Liver (tissue), 9 donors: ENCODE measurements around the gene CRNN. TPM values are rescaled to one million over a fixed set of nuclear protein-coding genes. Genes with fewer than 3 reads are reported as not detected.

ENCODE experiments used
- DNase-seq: peaks from one replicate; pipeline ENCODE4 v3.0.0-alpha.2; 2017; ENCODE audit warnings: low spot score
- H3K27ac ChIP-seq, 2 donors: one replicate each; pipeline ENCODE4 v1.7.0; 2013; ENCODE audit warnings: inconsistent platforms in 2 of 2, low read length in 2 of 2, control low read depth in 1 of 2, low read depth in 1 of 2, mild to moderate bottlenecking in 1 of 2
- H3K27me3 ChIP-seq, 4 donors: one replicate each; pipeline versions ENCODE4 v1.6.1 to v1.7.0; 2013; ENCODE audit warnings: low read length in 3 of 4, inconsistent platforms in 1 of 4, mild to moderate bottlenecking in 1 of 4, moderate library complexity in 1 of 4; ENCODE audit not compliant: control insufficient read depth in 4 of 4, insufficient read depth in 4 of 4
- H3K36me3 ChIP-seq, 4 donors: one replicate each; pipeline versions ENCODE4 v1.6.1 to v1.7.0; 2013; ENCODE audit warnings: low read length in 3 of 4, mild to moderate bottlenecking in 3 of 4, low read depth in 1 of 4, moderate library complexity in 1 of 4; ENCODE audit not compliant: control insufficient read depth in 4 of 4, insufficient read depth in 3 of 4
- H3K4me1 ChIP-seq, 4 donors: one replicate each; pipeline versions ENCODE4 v1.6.1 to v1.7.0; 2013; ENCODE audit warnings: low read length in 3 of 4, mild to moderate bottlenecking in 3 of 4, moderate library complexity in 1 of 4; ENCODE audit not compliant: control insufficient read depth in 4 of 4, insufficient read depth in 4 of 4
- H3K4me3 ChIP-seq, 3 donors: one replicate each; pipeline versions ENCODE4 v1.6.1 to v1.7.0; 2013; ENCODE audit warnings: low read length in 3 of 3, control low read depth in 1 of 3, low read depth in 1 of 3, mild to moderate bottlenecking in 1 of 3
- H3K9ac ChIP-seq, 2 donors: one replicate each; pipeline ENCODE4 v1.7.0; 2013; ENCODE audit warnings: low read length in 2 of 2, mild to moderate bottlenecking in 2 of 2, moderate library complexity in 2 of 2, control low read depth in 1 of 2, low read depth in 1 of 2
- H3K9me3 ChIP-seq, 4 donors: one replicate each; pipeline versions ENCODE4 v1.6.1 to v1.7.0; 2013; ENCODE audit warnings: low read length in 3 of 4; ENCODE audit not compliant: control insufficient read depth in 4 of 4
- CTCF ChIP-seq: fragments of 150-350 bp; IDR thresholded peaks from 2 replicates; pipeline ENCODE4 v1.5.1; 2017; ENCODE audit warnings: improper control_type of control experiment, low read depth, low read length; ENCODE audit not compliant: missing input control
- EGR1 ChIP-seq, 2 donors: IDR thresholded peaks; 2 replicates each; pipeline ENCODE4 v1.6.1; 2016 to 2018; ENCODE audit warnings: antibody characterized with exemption in 2 of 2, low read depth in 2 of 2
- FOXA1 ChIP-seq: IDR thresholded peaks from 2 replicates; pipeline ENCODE4 v1.6.1; 2016; ENCODE audit warnings: antibody characterized with exemption
- FOXA2 ChIP-seq: IDR thresholded peaks from 2 replicates; pipeline ENCODE4 v1.6.1; 2016; ENCODE audit warnings: antibody characterized with exemption
- GABPA ChIP-seq, 2 donors: IDR thresholded peaks in 1 of 2; conservative IDR thresholded peaks in 1 of 2; 2 replicates each; pipeline ENCODE4 v1.6.1; 2016; ENCODE audit warnings: antibody characterized with exemption in 2 of 2, mild to moderate bottlenecking in 1 of 2, moderate library complexity in 1 of 2
- HNF4A ChIP-seq, 2 donors: conservative IDR thresholded peaks; 2 replicates each; pipeline ENCODE4 v1.6.1; 2016; ENCODE audit warnings: antibody characterized with exemption in 2 of 2, mild to moderate bottlenecking in 2 of 2
- HNF4G ChIP-seq: IDR thresholded peaks from 2 replicates; pipeline ENCODE4 v1.6.1; 2016; ENCODE audit warnings: antibody characterized with exemption
- JUND ChIP-seq, 2 donors: IDR thresholded peaks; 2 replicates each; pipeline ENCODE4 v1.6.1; 2016; ENCODE audit warnings: antibody characterized with exemption in 2 of 2
- MAX ChIP-seq: IDR thresholded peaks from 2 replicates; pipeline ENCODE4 v1.6.1; 2016; ENCODE audit warnings: antibody characterized with exemption
- NR2F2 ChIP-seq: IDR thresholded peaks from 2 replicates; pipeline ENCODE4 v1.6.1; 2016; ENCODE audit warnings: antibody characterized with exemption
- RAD21 ChIP-seq, 2 donors: IDR thresholded peaks; 2 replicates each; pipeline ENCODE4 v1.6.1; 2016; ENCODE audit warnings: antibody characterized with exemption in 2 of 2, mild to moderate bottlenecking in 2 of 2
- REST ChIP-seq: IDR thresholded peaks from 2 replicates; pipeline ENCODE4 v1.6.1; 2016; ENCODE audit warnings: antibody characterized with exemption, mild to moderate bottlenecking
- RXRA ChIP-seq, 2 donors: IDR thresholded peaks; 2 replicates each; pipeline ENCODE4 v1.6.1; 2017 to 2018; ENCODE audit warnings: antibody characterized with exemption in 2 of 2, mild to moderate bottlenecking in 1 of 2
- SP1 ChIP-seq: IDR thresholded peaks from 2 replicates; pipeline ENCODE4 v1.6.1; 2018; ENCODE audit warnings: antibody characterized with exemption, mild to moderate bottlenecking
- TAF1 ChIP-seq: conservative IDR thresholded peaks from 2 replicates; pipeline ENCODE4 v1.6.1; 2016; ENCODE audit warnings: antibody characterized with exemption, mild to moderate bottlenecking
- YY1 ChIP-seq: IDR thresholded peaks from 2 replicates; pipeline ENCODE4 v1.6.1; 2016; ENCODE audit warnings: antibody characterized with exemption, mild to moderate bottlenecking
- ZBTB33 ChIP-seq: IDR thresholded peaks from 2 replicates; pipeline ENCODE4 v1.6.1; 2016; ENCODE audit warnings: antibody characterized with exemption
- WGBS: extraction: QIAGEN DNeasy Blood & Tissue Kit; methylation state at CpG from one replicate; pipeline ENCODE4 v1.1.7; 2013; 5-methylcytosine and 5-hydroxymethylcytosine counted together
- polyA plus RNA-seq, 2 donors: library from polyadenylated mRNA; stranded (reverse) in 1 of 2; unstranded in 1 of 2; fragments of 200-250 nt in 1 of 2; fragments of >200 nt in 1 of 2; fragmentation: Nextera tagmentation in 1 of 2; extraction: Ambion mirVana in 1 of 2; gene quantifications; one replicate each; pipeline versions ENCODE4 v1.2.1 to v1.2.3, GENCODE V29; 2013 to 2015
- total RNA-seq, 2 donors: library from RNA; depleted of rRNA; stranded (reverse); fragments of >200 nt; gene quantifications; one replicate each; pipeline ENCODE4 v1.2.3, GENCODE V29; 2014
- donor health status: healthy.
- donor health status: healthy.
- donor health status: healthy.
- donor health status: healthy.
- donor health status: healthy.

Gene CRNN
- total and polyA plus RNA-seq, 4 donors, result 0.05 to 0.22 TPM; not detected in 2

- no peak for DNase-seq
- Histone ChIP-seq H3K4me3 (no peak overlapping the region), H3K9ac (no peak overlapping the region), H3K9me3 (peaks cover 0 to 8% (median under 1%) of the 10 kb centered on the region in 4 donors), H3K27me3 (no peaks in the 10 kb centered on the region), H3K36me3 (no peaks in the 10 kb centered on the region), H3K27ac (no peak overlapping the region), H3K4me1 (no peaks in the 10 kb centered on the region)
- 48% methylated on average over 1 of the region's 1 CpG for WGBS
- TF ChIP-seq HNF4G, result no peak
- TF ChIP-seq FOXA2, result no peak
- TF ChIP-seq REST, result no peak
- TF ChIP-seq SP1, result no peak
- no peak for TF ChIP-seq EGR1 (IDR thresholded peaks at IDR 0.05; ENCODE audit: low read depth in 2 of 2)
- no peak for TF ChIP-seq NR2F2
- TF ChIP-seq MAX, result no peak
- TF ChIP-seq RAD21 (IDR thresholded peaks at IDR 0.05), result no peak
- TF ChIP-seq CTCF, result no peak
- TF ChIP-seq JUND (IDR thresholded peaks at IDR 0.05), result no peak
- no peak for TF ChIP-seq GABPA (IDR thresholded peaks at IDR 0.05 in 1 of 2, conservative IDR thresholded peaks at IDR 0.05 in 1 of 2)
- TF ChIP-seq TAF1, result no peak
- no peak for TF ChIP-seq HNF4A (conservative IDR thresholded peaks at IDR 0.05)
- no peak for TF ChIP-seq YY1
- TF ChIP-seq ZBTB33, result no peak
These were observed 46.6 kb downstream of the CRNN start for GRCh38 chr1:152367436-152367835.

GRCh38 chr1:152359906-152360305 is 54.2 kb downstream of the CRNN start, which contains the start of gene FLG2:
Gene FLG2 (minus strand): TSS chr1:152360006. CDS start chr1:152358884, 1,122 bp downstream.
- WGBS, result 80% methylated on average over 2 of the region's 2 CpGs
- Histone ChIP-seq H3K4me1 (no peaks in the 10 kb centered on the region), H3K9ac (no peak within 1 kb of the TSS), H3K27me3 (no peaks in the 10 kb centered on the region), H3K9me3 (no peaks in the 10 kb centered on the region), H3K4me3 (no peak within 1 kb of the TSS), H3K27ac (no peak within 1 kb of the TSS), H3K36me3 (no peaks in the 10 kb centered on the region)
- DNase-seq, result no peak
- TF ChIP-seq MAX, result no peak
- no peak for TF ChIP-seq RXRA (IDR thresholded peaks at IDR 0.05)
- no peak for TF ChIP-seq YY1
- no peak for TF ChIP-seq ZBTB33
- TF ChIP-seq NR2F2, result no peak
- TF ChIP-seq FOXA1, result no peak
- TF ChIP-seq TAF1, result no peak
- TF ChIP-seq HNF4A (conservative IDR thresholded peaks at IDR 0.05), result no peak
- TF ChIP-seq SP1, result no peak
- TF ChIP-seq FOXA2, result no peak
- TF ChIP-seq EGR1 (IDR thresholded peaks at IDR 0.05; ENCODE audit: low read depth in 2 of 2), result no peak
- no peak for TF ChIP-seq GABPA (IDR thresholded peaks at IDR 0.05 in 1 of 2, conservative IDR thresholded peaks at IDR 0.05 in 1 of 2)
- no peak for TF ChIP-seq REST
- TF ChIP-seq JUND (IDR thresholded peaks at IDR 0.05), result no peak
- no peak for TF ChIP-seq HNF4G
